Right lobe of liver (tissue), 4 donors: ENCODE results near the gene PDE4B.

Experiments
- POLR2A ChIP-seq: fragments of 450-650 bp; IDR thresholded peaks from one replicate; pipeline ENCODE4 v1.6.1; 2017; ENCODE audit warnings: antibody characterized with exemption, mild to moderate bottlenecking
- TF ChIP-seq, protein P1 (sequence below), 4 donors: fragments of 200-600 bp in 3 of 4; fragments of 450-650 bp in 1 of 4; IDR thresholded peaks; one replicate each; pipeline versions ENCODE4 v1.5.1 to v1.8.0; 2016 to 2022; ENCODE audit warnings: antibody characterized with exemption in 4 of 4, mild to moderate bottlenecking in 2 of 4
- donor health status: DM: no; HTN: no; CAD: no.
- donor health status: DM: no; HTN: no; CAD: no.
- donor health status: DM: no; HTN: yes; CAD: no.

- TF ChIP-seq, protein P1, sequence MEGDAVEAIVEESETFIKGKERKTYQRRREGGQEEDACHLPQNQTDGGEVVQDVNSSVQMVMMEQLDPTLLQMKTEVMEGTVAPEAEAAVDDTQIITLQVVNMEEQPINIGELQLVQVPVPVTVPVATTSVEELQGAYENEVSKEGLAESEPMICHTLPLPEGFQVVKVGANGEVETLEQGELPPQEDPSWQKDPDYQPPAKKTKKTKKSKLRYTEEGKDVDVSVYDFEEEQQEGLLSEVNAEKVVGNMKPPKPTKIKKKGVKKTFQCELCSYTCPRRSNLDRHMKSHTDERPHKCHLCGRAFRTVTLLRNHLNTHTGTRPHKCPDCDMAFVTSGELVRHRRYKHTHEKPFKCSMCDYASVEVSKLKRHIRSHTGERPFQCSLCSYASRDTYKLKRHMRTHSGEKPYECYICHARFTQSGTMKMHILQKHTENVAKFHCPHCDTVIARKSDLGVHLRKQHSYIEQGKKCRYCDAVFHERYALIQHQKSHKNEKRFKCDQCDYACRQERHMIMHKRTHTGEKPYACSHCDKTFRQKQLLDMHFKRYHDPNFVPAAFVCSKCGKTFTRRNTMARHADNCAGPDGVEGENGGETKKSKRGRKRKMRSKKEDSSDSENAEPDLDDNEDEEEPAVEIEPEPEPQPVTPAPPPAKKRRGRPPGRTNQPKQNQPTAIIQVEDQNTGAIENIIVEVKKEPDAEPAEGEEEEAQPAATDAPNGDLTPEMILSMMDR (IDR thresholded peaks at IDR 0.05) = no peak
- no peak for TF ChIP-seq POLR2A
These were observed 476.5 kb downstream of the PDE4B start for GRCh38 chr1:66269222-66269621.
